Endothelial cell of umbilical vein (primary cell): ENCODE data around the gene FURIN. TPM values are rescaled to one million over a fixed set of nuclear protein-coding genes. Genes with fewer than 3 reads are reported as not detected.

Experiments used
- BruUV-seq: library from RNA; stranded (reverse); fragments of 400-500 nt; replicated peaks from 2 replicates; lab custom pipeline; 2021; lab: Mats Ljungman, UMichigan
- CTCF ChIA-PET: fragments of 300-600, 350-600 bp; sonication (Branson Sonifier 250); formaldehyde crosslinking; loops from one replicate; lab custom pipeline; 2021; ENCODE audit warnings: antibody characterized with exemption, inconsistent platforms; lab: Charles Lee
- POLR2A ChIA-PET: fragments of 300-600, 350-600 bp; sonication (Branson Sonifier 250); formaldehyde crosslinking; loops from one replicate; lab custom pipeline; 2021; ENCODE audit warnings: antibody characterized with exemption, inconsistent platforms; lab: Charles Lee
- DNase-seq: peaks from one replicate; pipeline ENCODE4 v3.0.0-alpha.2; 2011; ENCODE audit warnings: low read depth, low spot score
- FAIRE-seq: peaks from 2 replicates; lab custom pipeline; 2011; peaks lifted over from hg19 to GRCh38; lab: Jason Lieb, UNC
- H2AFZ ChIP-seq: 2 replicates; pipeline ENCODE4 v1.6.0; 2012; ENCODE audit warnings: low read depth, low read length, control low read depth, inconsistent platforms
- H3K27ac ChIP-seq: 2 replicates; pipeline ENCODE4 v1.5.1; 2011; ENCODE audit warnings: low read depth, mild to moderate bottlenecking, control low read depth, low read length, moderate library complexity; ENCODE audit not compliant: insufficient read depth
- H3K27me3 ChIP-seq, 2 experiments: 2 replicates each; pipeline versions ENCODE4 v1.6.0 to v1.6.1; 2011; ENCODE audit warnings: low read length in 2 of 2, mixed read lengths in 1 of 2; ENCODE audit not compliant: control insufficient read depth in 2 of 2, insufficient read depth in 2 of 2
- H3K36me3 ChIP-seq, 2 experiments: 2 replicates in 1 of 2; 3 replicates in 1 of 2; pipeline ENCODE4 v1.5.1; 2011; ENCODE audit warnings: low read length in 2 of 2, mild to moderate bottlenecking in 1 of 2, moderate library complexity in 1 of 2; ENCODE audit not compliant: control insufficient read depth in 2 of 2, insufficient read depth in 2 of 2; ENCODE audit errors: extremely low read depth in 1 of 2
- H3K4me1 ChIP-seq: 3 replicates; pipeline ENCODE4 v1.5.1; 2011; ENCODE audit warnings: mild to moderate bottlenecking, low read length; ENCODE audit not compliant: control insufficient read depth, insufficient read depth; ENCODE audit errors: extremely low read depth
- H3K4me2 ChIP-seq: 2 replicates; pipeline ENCODE4 v1.6.1; 2011; ENCODE audit warnings: low read length, control low read depth, mixed read lengths; ENCODE audit not compliant: insufficient read depth
- H3K4me3 ChIP-seq, 3 experiments: fragments of 200-600 bp in 1 of 3; sonication (generic), shearing (Covaris generic) in 1 of 3; replicated peaks in 1 of 3; 2 replicates each; pipeline ENCODE4 v1.5.1; 2011 to 2016; ENCODE audit warnings: control low read depth in 3 of 3, low read length in 3 of 3, mild to moderate bottlenecking in 2 of 3, inconsistent platforms in 1 of 3, low read depth in 1 of 3, moderate library complexity in 1 of 3; ENCODE audit not compliant: insufficient read depth in 1 of 3
- H3K79me2 ChIP-seq: 2 replicates; pipeline ENCODE4 v1.6.0; 2012; ENCODE audit warnings: low read length, inconsistent platforms; ENCODE audit not compliant: control insufficient read depth, insufficient read depth
- H3K9ac ChIP-seq: replicated peaks from 2 replicates; pipeline ENCODE3; 2011; ENCODE audit warnings: low read length, control low read depth; ENCODE audit not compliant: insufficient read depth; ENCODE audit errors: extremely low read depth
- H3K9me1 ChIP-seq: replicated peaks from 3 replicates; pipeline ENCODE4 v1.6.0; 2011; ENCODE audit warnings: mild to moderate bottlenecking, low read length; ENCODE audit not compliant: control insufficient read depth, insufficient read depth; ENCODE audit errors: extremely low read depth
- H3K9me3 ChIP-seq: replicated peaks from 2 replicates; pipeline ENCODE4 v1.5.1; 2012; ENCODE audit warnings: low read length, inconsistent platforms; ENCODE audit not compliant: control insufficient read depth, insufficient read depth
- H4K20me1 ChIP-seq: replicated peaks from 2 replicates; pipeline ENCODE3; 2011; ENCODE audit warnings: mild to moderate bottlenecking, low read length; ENCODE audit not compliant: control insufficient read depth, insufficient read depth; ENCODE audit errors: extremely low read depth
- CTCF ChIP-seq, 2 donors: IDR thresholded peaks; 1 replicate in 1 of 2; 2 replicates in 1 of 2; pipeline ENCODE4 v1.5.1; 2011; ENCODE audit warnings: low read length in 2 of 2, mild to moderate bottlenecking in 2 of 2, moderate library complexity in 2 of 2, control low read depth in 1 of 2, inconsistent platforms in 1 of 2, low read depth in 1 of 2; ENCODE audit not compliant: insufficient read depth in 1 of 2; ENCODE audit errors: extremely low read depth in 1 of 2
- EZH2 ChIP-seq: IDR thresholded peaks from 2 replicates; pipeline ENCODE4 v1.6.1; 2012; ENCODE audit warnings: borderline replicate concordance, low read depth, mild to moderate bottlenecking, moderate library complexity, low read length, inconsistent platforms; ENCODE audit not compliant: severe bottlenecking
- FOS ChIP-seq: IDR thresholded peaks from 2 replicates; pipeline ENCODE4 v1.6.1; 2011; ENCODE audit warnings: mild to moderate bottlenecking, low read length, moderate library complexity, borderline replicate concordance; ENCODE audit not compliant: insufficient read depth
- GATA2 ChIP-seq: IDR thresholded peaks from 2 replicates; pipeline ENCODE4 v1.7.0; 2011; ENCODE audit warnings: low read depth, mild to moderate bottlenecking, moderate library complexity, mixed read lengths, low read length; ENCODE audit not compliant: insufficient read length, insufficient read depth
- JUN ChIP-seq: IDR thresholded peaks from 2 replicates; pipeline ENCODE4 v1.6.1; 2011; ENCODE audit warnings: borderline replicate concordance, low read depth; ENCODE audit not compliant: insufficient read length, insufficient read depth
- MAX ChIP-seq: IDR thresholded peaks from 2 replicates; pipeline ENCODE4 v1.6.1; 2011; ENCODE audit not compliant: insufficient read depth, insufficient read length
- MYC ChIP-seq: IDR thresholded peaks from one replicate; pipeline ENCODE4 v1.6.1; 2011; ENCODE audit warnings: mild to moderate bottlenecking, low read depth, low read length
- POLR2A ChIP-seq: IDR thresholded peaks from 2 replicates; pipeline ENCODE4 v1.6.1; 2012; ENCODE audit warnings: low read depth, mild to moderate bottlenecking, control low read depth, low read length
- POLR2AphosphoS5 ChIP-seq: IDR thresholded peaks from 2 replicates; pipeline ENCODE4 v1.6.1; 2012; ENCODE audit warnings: low read depth, mild to moderate bottlenecking, control low read depth, low read length, moderate library complexity; ENCODE audit not compliant: insufficient read depth
- dilution Hi-C: fragments of 300-500 bp; cut with MboI; formaldehyde crosslinking; loops from one replicate; pipeline ENCODE4 v1.15.0; 2019; ENCODE audit warnings: low sequenced_read_pairs; ENCODE audit not compliant: extremely low pct_ligation_motif_present
- intact Hi-C: fragments of 100-400 bp; cut with micrococcal nuclease; formaldehyde crosslinking; loops from one replicate; pipeline ENCODE4 v1.10.0; 2022
- polyA plus RNA-seq, 4 experiments: library from polyadenylated mRNA; depleted of rRNA in 3 of 4; stranded (reverse) in 3 of 4; unstranded in 1 of 4; fragments of >200 nt; gene quantifications; 2 replicates each; pipeline versions ENCODE4 v1.2.1 to v1.2.3, GENCODE V29; 2011 to 2012; ENCODE audit warnings: missing spikeins in 1 of 4
- total RNA-seq: library from RNA; stranded (reverse); gene quantifications from 2 replicates; pipeline ENCODE4 v1.2.3, GENCODE V29; 2021

The FURIN gene
- total and polyA plus RNA-seq, 2 donors (not counting 3 experiments of a cell fraction or from before 2014, with no cell fraction given), result 77.4 to 131 TPM

- TF ChIP-seq MAX (no peak), POLR2A (no peak)
- BruUV-seq, result no TSS peak
- dilution Hi-C loops, result no loop called here
These were observed 47.9 kb upstream of the FURIN start for GRCh38 chr15:90820481-90820880.

GRCh38 chr15:90822204-90822955, 46.0 kb upstream of the FURIN start:
- Histone ChIP-seq H3K9me3 (no peaks in the 10 kb centered on the region), H3K4me2 (no peak overlapping the region), H3K4me1 (no peaks in the 10 kb centered on the region), H3K4me3 (no peak overlapping the region), H3K79me2 (no peaks in the 10 kb centered on the region), H3K27me3 (no peaks in the 10 kb centered on the region), H3K9me1 (no peaks in the 10 kb centered on the region), H3K27ac (no peak overlapping the region), H4K20me1 (no peaks in the 10 kb centered on the region), H2AFZ (no peak overlapping the region), H3K36me3 (no peaks in the 10 kb centered on the region), H3K9ac (no peak overlapping the region)
- BruUV-seq, result no TSS peak
- no peak for TF ChIP-seq JUN
- TF ChIP-seq MYC, result no peak
- no peak for TF ChIP-seq FOS
- no peak for TF ChIP-seq GATA2
- no peak for TF ChIP-seq POLR2A
- no peak for TF ChIP-seq POLR2AphosphoS5
- no peak for TF ChIP-seq EZH2
- TF ChIP-seq MAX, result no peak
- no peak for TF ChIP-seq CTCF (IDR thresholded peaks at IDR 0.05; ENCODE audit: extremely low read depth in 1 of 2, insufficient read depth in 1 of 2, low read depth in 1 of 2, low read length in 2 of 2)
- intact Hi-C loops (no loop called here), dilution Hi-C loops (no loop called here)
- ChIA-PET CTCF (no interaction called here), POLR2A (no interaction called here)
- FAIRE-seq (no peak), DNase-seq (no peak)

More at GRCh38 chr15:90820481-90820880, 47.9 kb upstream of the FURIN start:
- Histone ChIP-seq H3K27ac (no peak overlapping the region), H3K9ac (no peak overlapping the region), H3K4me3 (no peak overlapping the region), H3K9me3 (no peaks in the 10 kb centered on the region), H3K36me3 (no peaks in the 10 kb centered on the region), H3K4me2 (no peak overlapping the region), H4K20me1 (no peaks in the 10 kb centered on the region), H3K79me2 (no peaks in the 10 kb centered on the region), H2AFZ (no peak overlapping the region), H3K4me1 (no peaks in the 10 kb centered on the region), H3K27me3 (no peaks in the 10 kb centered on the region), H3K9me1 (no peaks in the 10 kb centered on the region)
- intact Hi-C loops, result no loop called here
- no peak for FAIRE-seq
- POLR2A ChIA-PET, result no interaction called here
- CTCF ChIA-PET, result no interaction called here
- DNase-seq, result no peak
